GM23338 (cell line): ENCODE data around the gene DTX4. TPM values are rescaled to one million over a fixed set of nuclear protein-coding genes. Genes with fewer than 3 reads are reported as not detected.

Experiments used
- ATAC-seq: fragments of 200-7000 bp; cut with Tn5 transposase; 3 replicates; pipeline ENCODE4 v1.9.1; 2020
- DNase-seq: peaks from one replicate; pipeline ENCODE4 v3.0.0-alpha.2; 2015; ENCODE audit warnings: low spot score
- H2AFZ ChIP-seq: fragments of 200-600 bp; sonication (generic); 2 replicates; pipeline ENCODE4 v1.8.0; 2016; ENCODE audit warnings: antibody characterized with exemption, mild to moderate bottlenecking, moderate library complexity
- H3F3A ChIP-seq: fragments of 200-600 bp; sonication (generic); replicated peaks from 2 replicates; pipeline ENCODE4 v1.8.0; 2017; ENCODE audit warnings: antibody characterized with exemption, mixed run types, low read depth
- H3K27ac ChIP-seq: fragments of 200-600 bp; sonication (generic); 2 replicates; pipeline ENCODE4 v1.6.1; 2016; ENCODE audit warnings: low read depth
- H3K27me3 ChIP-seq: fragments of 200-600 bp; sonication (generic); 2 replicates; pipeline ENCODE4 v1.8.0; 2016; ENCODE audit warnings: mild to moderate bottlenecking, mixed run types, moderate library complexity; ENCODE audit not compliant: insufficient read depth
- H3K36me3 ChIP-seq: fragments of 200-600 bp; sonication (generic); 2 replicates; pipeline ENCODE4 v1.8.0; 2016; ENCODE audit warnings: mild to moderate bottlenecking; ENCODE audit not compliant: insufficient read depth
- H3K4me1 ChIP-seq: fragments of 200-600 bp; sonication (generic); 2 replicates; pipeline ENCODE4 v1.8.0; 2016; ENCODE audit warnings: mild to moderate bottlenecking, moderate library complexity; ENCODE audit not compliant: insufficient read depth
- H3K4me2 ChIP-seq: fragments of 200-600 bp; sonication (generic); 2 replicates; pipeline ENCODE4 v1.7.1; 2017; ENCODE audit warnings: mixed run types
- H3K4me3 ChIP-seq: fragments of 200-600 bp; sonication (generic); 2 replicates; pipeline ENCODE4 v1.6.1; 2016; ENCODE audit warnings: mixed run types
- H3K79me2 ChIP-seq: fragments of 200-600 bp; sonication (generic); replicated peaks from 2 replicates; pipeline ENCODE4 v1.8.0; 2017; ENCODE audit warnings: mild to moderate bottlenecking; ENCODE audit not compliant: insufficient read depth
- H3K9me2 ChIP-seq: fragments of 200-600 bp; sonication (generic); 2 replicates; pipeline ENCODE4 v1.8.0; 2017; ENCODE audit not compliant: insufficient read depth
- H4K20me1 ChIP-seq: fragments of 200-600 bp; sonication (generic); replicated peaks from 2 replicates; pipeline ENCODE4 v1.8.0; 2017; ENCODE audit warnings: mild to moderate bottlenecking; ENCODE audit not compliant: insufficient read depth
- H3K27ac Mint-ChIP-seq: 2 replicates; pipeline ENCODE4 v1.8.0; 2020; ENCODE audit warnings: inconsistent platforms, mild to moderate bottlenecking, moderate library complexity, mixed read lengths
- H3K27me3 Mint-ChIP-seq: 3 replicates; pipeline ENCODE4 v1.8.0; 2022; ENCODE audit warnings: low read depth, mild to moderate bottlenecking, moderate library complexity, mixed read lengths, inconsistent platforms; ENCODE audit not compliant: insufficient read depth, poor library complexity
- H3K36me3 Mint-ChIP-seq: 3 replicates; pipeline ENCODE4 v1.8.0; 2021; ENCODE audit warnings: low read depth, mild to moderate bottlenecking, inconsistent platforms, moderate library complexity, mixed read lengths
- H3K4me1 Mint-ChIP-seq: 3 replicates; pipeline ENCODE4 v1.8.0; 2020; ENCODE audit warnings: mild to moderate bottlenecking, inconsistent platforms, mixed read lengths
- H3K4me3 Mint-ChIP-seq: 3 replicates; pipeline ENCODE4 v1.8.0; 2021; ENCODE audit warnings: moderate library complexity, mild to moderate bottlenecking, inconsistent platforms, mixed read lengths
- H3K9me3 Mint-ChIP-seq: 3 replicates; pipeline ENCODE4 v1.8.0; 2020; ENCODE audit warnings: moderate library complexity, mild to moderate bottlenecking, inconsistent platforms, mixed read lengths
- CREB1 ChIP-seq: fragments of 250-450 bp; sonication (Bioruptor Pico); IDR thresholded peaks from 2 replicates; pipeline ENCODE4 v1.5.0; 2020; ENCODE audit warnings: low read depth, mild to moderate bottlenecking, moderate library complexity
- CTCF ChIP-seq, 2 experiments: fragments of 200-600 bp in 1 of 2; sonication (generic) in 1 of 2; conservative IDR thresholded peaks; 2 replicates each; pipeline versions ENCODE4 v1.5.1 to v1.6.1; 2016 to 2017; ENCODE audit warnings: antibody characterized with exemption in 2 of 2, low read depth in 2 of 2, mild to moderate bottlenecking in 2 of 2, moderate library complexity in 1 of 2
- EZH2 ChIP-seq: fragments of 200-600 bp; sonication (generic); IDR thresholded peaks from one replicate; pipeline ENCODE4 v1.8.0; 2017; ENCODE audit warnings: antibody characterized with exemption, mild to moderate bottlenecking, low read depth; ENCODE audit not compliant: unreplicated experiment
- EZH2phosphoT487 ChIP-seq: fragments of 200-600 bp; sonication (generic); IDR thresholded peaks from one replicate; pipeline ENCODE4 v1.8.1; 2018; ENCODE audit warnings: antibody characterized with exemption; ENCODE audit not compliant: unreplicated experiment
- JUNB ChIP-seq: IDR thresholded peaks from one replicate; pipeline ENCODE4 v1.6.1; 2016; ENCODE audit warnings: antibody characterized with exemption; ENCODE audit not compliant: unreplicated experiment
- NANOG ChIP-seq: IDR thresholded peaks from 2 replicates; pipeline ENCODE4 v1.6.1; 2016; ENCODE audit warnings: antibody characterized with exemption, borderline replicate concordance
- POLR2AphosphoS5 ChIP-seq: IDR thresholded peaks from 2 replicates; pipeline ENCODE4 v1.6.1; 2016; ENCODE audit warnings: antibody characterized with exemption, low read depth
- REST ChIP-seq: IDR thresholded peaks from one replicate; pipeline ENCODE4 v1.6.1; 2018; ENCODE audit warnings: antibody characterized with exemption; ENCODE audit not compliant: unreplicated experiment
- STAT1 ChIP-seq: IDR thresholded peaks from one replicate; pipeline ENCODE4 v1.6.1; 2016; ENCODE audit warnings: antibody characterized with exemption; ENCODE audit not compliant: unreplicated experiment
- ZNF114 ChIP-seq: fragments of 250-450 bp; sonication (Bioruptor Pico); IDR thresholded peaks from 2 replicates; pipeline ENCODE4 v1.5.0; 2020; ENCODE audit warnings: mild to moderate bottlenecking, moderate library complexity
- ZNF331 ChIP-seq: fragments of 250-450 bp; sonication (Bioruptor Pico); IDR thresholded peaks from 2 replicates; pipeline ENCODE4 v1.5.0; 2020; ENCODE audit warnings: low read depth, mild to moderate bottlenecking, moderate library complexity
- ZNF462 ChIP-seq: fragments of 250-450 bp; sonication (Bioruptor Pico); IDR thresholded peaks from 2 replicates; pipeline ENCODE4 v1.5.0; 2020; ENCODE audit warnings: mild to moderate bottlenecking, moderate library complexity
- polyA plus RNA-seq: library from polyadenylated mRNA; unstranded; fragments of >200 nt; fragmentation: Nextera tagmentation; extraction: Ambion mirVana; gene quantifications from 2 replicates; pipeline ENCODE4 v1.2.1, GENCODE V29; 2016
- total RNA-seq: library from RNA; depleted of rRNA; stranded (reverse); fragments of >200 nt; shearing (Covaris generic); gene quantifications from 2 replicates; pipeline ENCODE4 v1.2.3, GENCODE V29; 2014
- TF ChIP-seq, protein P1 (sequence below): IDR thresholded peaks from 2 replicates; pipeline ENCODE4 v1.6.1; 2016; ENCODE audit warnings: antibody characterized with exemption

DTX4 gene
- total and polyA plus RNA-seq, 2 experiments from 2014 or later: 4.2 to 14.7 TPM

GRCh38 chr11:59218893-59219292 lies 47.0 kb downstream of the DTX4 start:
- Mint-ChIP-seq H3K27me3 (peaks cover 4% of the 10 kb centered on the region), H3K4me1 (no peaks in the 10 kb centered on the region), H3K36me3 (no peaks in the 10 kb centered on the region), H3K4me3 (no peak overlapping the region), H3K27ac (no peak overlapping the region), H3K9me3 (no peaks in the 10 kb centered on the region)
- no peaks in the 10 kb centered on the region for H3F3A ChIP-seq
- H4K20me1 ChIP-seq: no peaks in the 10 kb centered on the region
- no peak for ATAC-seq
- TF ChIP-seq CTCF (conservative IDR thresholded peaks at IDR 0.05; ENCODE audit: low read depth in 2 of 2) (no peak), ZNF331 (CRISPR knock-in tag) (no peak), ZNF114 (CRISPR knock-in tag) (no peak), REST (no peak), POLR2AphosphoS5 (no peak), EZH2 (no peak), JUNB (no peak), NANOG (no peak), EZH2phosphoT487 (no peak), ZNF462 (CRISPR knock-in tag) (no peak), CREB1 (CRISPR knock-in tag) (no peak), STAT1 (no peak)
- TF ChIP-seq, protein P1, sequence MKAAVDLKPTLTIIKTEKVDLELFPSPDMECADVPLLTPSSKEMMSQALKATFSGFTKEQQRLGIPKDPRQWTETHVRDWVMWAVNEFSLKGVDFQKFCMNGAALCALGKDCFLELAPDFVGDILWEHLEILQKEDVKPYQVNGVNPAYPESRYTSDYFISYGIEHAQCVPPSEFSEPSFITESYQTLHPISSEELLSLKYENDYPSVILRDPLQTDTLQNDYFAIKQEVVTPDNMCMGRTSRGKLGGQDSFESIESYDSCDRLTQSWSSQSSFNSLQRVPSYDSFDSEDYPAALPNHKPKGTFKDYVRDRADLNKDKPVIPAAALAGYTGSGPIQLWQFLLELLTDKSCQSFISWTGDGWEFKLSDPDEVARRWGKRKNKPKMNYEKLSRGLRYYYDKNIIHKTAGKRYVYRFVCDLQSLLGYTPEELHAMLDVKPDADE: no peak
- H3K4me3 ChIP-seq: no peak overlapping the region
- no peak overlapping the region for H3K27ac ChIP-seq
- DNase-seq: no peak
- no peaks in the 10 kb centered on the region for H3K79me2 ChIP-seq
- no peaks in the 10 kb centered on the region for H3K27me3 ChIP-seq
- no peaks in the 10 kb centered on the region for H3K4me1 ChIP-seq
- peaks cover 13% of the 10 kb centered on the region; the same call in 1 of the 2 replicates for H3K9me2 ChIP-seq
- no peak overlapping the region for H2AFZ ChIP-seq
- H3K4me2 ChIP-seq: no peak overlapping the region
- H3K36me3 ChIP-seq: no peaks in the 10 kb centered on the region
